ENCODE results near the gene TAC3.

- TF ChIP-seq EZH2 (IDR thresholded peaks at IDR 0.05; ENCODE audit: borderline replicate concordance) (no peak), CTCF (IDR thresholded peaks at IDR 0.05; ENCODE audit: poor library complexity) (no peak), EZH2phosphoT487 (IDR thresholded peaks at IDR 0.05; ENCODE audit: low read depth, severe bottlenecking, unreplicated experiment) (no peak)
These were observed 40.9 kb upstream of the TAC3 start for GRCh38 chr12:57057067-57057751.

Data from hepatocyte (in vitro differentiated cells).